ENCODE measurements around the gene LRG1. TPM values are rescaled to one million over a fixed set of nuclear protein-coding genes. Genes with fewer than 3 reads are reported as not detected.

The LRG1 gene
- total and polyA plus RNA-seq, 2 experiments from 2014 or later, result 0.66 to 0.68 TPM

GRCh38 chr19:4585556-4585955 is 45.7 kb upstream of the LRG1 start:
- Histone ChIP-seq H3K9me3 (ENCODE audit: low read depth) (no peaks in the 10 kb centered on the region), H3K36me3 (no peaks in the 10 kb centered on the region), H3K27ac (no peak overlapping the region), H3K4me3 (no peak overlapping the region), H3K27me3 (no peaks in the 10 kb centered on the region), H3K4me1 (ENCODE audit: low read depth) (peaks cover 3% of the 10 kb centered on the region)
- DNase-seq (ENCODE audit: low read depth in 1 of 2, low spot score in 1 of 2), result no peak
- TF ChIP-seq, protein P1, sequence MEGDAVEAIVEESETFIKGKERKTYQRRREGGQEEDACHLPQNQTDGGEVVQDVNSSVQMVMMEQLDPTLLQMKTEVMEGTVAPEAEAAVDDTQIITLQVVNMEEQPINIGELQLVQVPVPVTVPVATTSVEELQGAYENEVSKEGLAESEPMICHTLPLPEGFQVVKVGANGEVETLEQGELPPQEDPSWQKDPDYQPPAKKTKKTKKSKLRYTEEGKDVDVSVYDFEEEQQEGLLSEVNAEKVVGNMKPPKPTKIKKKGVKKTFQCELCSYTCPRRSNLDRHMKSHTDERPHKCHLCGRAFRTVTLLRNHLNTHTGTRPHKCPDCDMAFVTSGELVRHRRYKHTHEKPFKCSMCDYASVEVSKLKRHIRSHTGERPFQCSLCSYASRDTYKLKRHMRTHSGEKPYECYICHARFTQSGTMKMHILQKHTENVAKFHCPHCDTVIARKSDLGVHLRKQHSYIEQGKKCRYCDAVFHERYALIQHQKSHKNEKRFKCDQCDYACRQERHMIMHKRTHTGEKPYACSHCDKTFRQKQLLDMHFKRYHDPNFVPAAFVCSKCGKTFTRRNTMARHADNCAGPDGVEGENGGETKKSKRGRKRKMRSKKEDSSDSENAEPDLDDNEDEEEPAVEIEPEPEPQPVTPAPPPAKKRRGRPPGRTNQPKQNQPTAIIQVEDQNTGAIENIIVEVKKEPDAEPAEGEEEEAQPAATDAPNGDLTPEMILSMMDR (IDR thresholded peaks at IDR 0.05; ENCODE audit: low read depth, low read length), result no peak

DNA sequence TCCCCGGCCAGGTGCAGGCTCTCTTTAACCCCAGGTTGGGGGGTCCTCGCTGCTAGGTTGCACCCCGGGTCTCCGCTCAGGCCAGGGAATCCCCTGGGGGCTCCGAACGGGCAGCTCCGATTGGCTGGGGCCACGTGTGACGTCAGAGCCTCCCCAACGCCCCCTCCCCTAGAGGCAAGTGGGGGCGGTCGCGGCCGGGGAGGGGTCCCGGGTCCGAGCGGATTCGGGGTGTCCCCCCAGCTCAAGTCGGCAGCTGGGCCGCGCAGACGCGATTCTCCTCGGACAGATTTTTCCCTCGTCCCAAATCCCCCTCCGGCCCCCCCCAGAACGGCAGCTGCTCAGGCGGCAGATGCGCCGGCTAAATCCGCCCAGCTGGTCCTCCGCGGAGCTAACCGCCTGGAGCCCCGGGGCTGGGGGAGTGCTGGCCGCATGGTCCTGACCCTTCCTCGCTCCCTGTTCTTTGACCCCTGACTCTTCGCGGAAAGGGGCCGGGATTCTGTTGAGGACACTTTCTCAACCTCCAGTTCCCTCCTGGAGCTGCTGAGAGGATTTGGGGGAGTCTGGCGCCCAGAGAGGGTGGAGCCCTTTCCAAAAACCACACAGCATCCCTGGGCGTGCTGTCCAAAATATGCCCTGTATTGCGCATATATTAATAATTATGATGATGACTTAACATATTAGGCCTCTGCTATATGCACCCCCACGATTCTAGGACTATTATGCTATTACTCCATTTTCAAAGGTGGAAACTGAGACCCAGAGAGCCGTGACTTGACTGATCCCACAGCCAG is 45.0 kb upstream of the LRG1 start:
- H3K27me3 ChIP-seq, result no peaks in the 10 kb centered on the region
- no peaks in the 10 kb centered on the region for H3K36me3 ChIP-seq
- no peak overlapping the region for H3K27ac ChIP-seq
- peak in 1 of 2 donors; percentile 25 for DNase-seq (ENCODE audit: low read depth in 1 of 2, low spot score in 1 of 2)
- no peaks in the 10 kb centered on the region for H3K9me3 ChIP-seq (ENCODE audit: low read depth)
- peaks cover 3% of the 10 kb centered on the region for H3K4me1 ChIP-seq (ENCODE audit: low read depth)
- peak overlapping the region; percentile 46 for H3K4me3 ChIP-seq
- TF ChIP-seq, protein P1 (IDR thresholded peaks at IDR 0.05; ENCODE audit: low read depth, low read length), result no peak

DNA sequence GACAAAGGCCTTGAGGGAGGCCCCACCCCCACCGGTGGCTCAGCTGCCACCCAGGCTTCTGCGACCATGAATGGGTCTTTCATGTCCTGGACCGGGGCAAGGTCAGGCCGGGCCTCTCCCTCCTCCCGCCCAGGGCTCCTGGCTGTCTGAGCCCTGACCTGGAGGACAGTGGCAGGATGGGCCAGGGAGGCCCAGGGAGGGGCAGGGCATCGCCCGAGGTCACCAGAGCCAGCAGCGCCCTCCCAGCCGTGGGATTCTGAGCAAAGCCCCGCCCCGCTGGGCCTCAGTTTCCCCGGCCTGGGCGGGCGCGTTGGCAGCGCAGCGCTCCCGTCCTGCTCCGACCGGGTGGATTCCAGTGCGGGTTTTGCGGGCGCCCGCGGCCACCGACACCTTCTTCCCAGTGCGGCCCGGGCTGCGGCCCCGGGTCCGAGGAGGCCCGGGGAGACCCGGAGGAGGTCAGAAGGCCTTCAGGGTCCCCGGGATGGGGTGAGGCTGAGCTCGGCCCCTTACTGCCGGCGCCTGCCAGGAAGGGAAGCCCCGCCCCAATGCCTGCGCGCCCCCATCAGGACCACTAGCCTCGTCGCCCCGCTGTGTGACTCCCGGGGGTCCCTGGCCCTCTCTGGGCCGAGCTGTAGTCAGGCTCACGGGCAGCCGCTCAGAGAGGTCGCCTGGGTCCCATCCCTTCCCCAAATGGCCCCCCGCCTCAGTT is 44.3 kb upstream of the LRG1 start:
- H3K4me3 ChIP-seq, result peak overlapping the region; percentile 46
- H3K27ac ChIP-seq, result no peak overlapping the region
- H3K27me3 ChIP-seq, result no peaks in the 10 kb centered on the region
- H3K9me3 ChIP-seq (ENCODE audit: low read depth), result no peaks in the 10 kb centered on the region
- TF ChIP-seq, protein P1 (IDR thresholded peaks at IDR 0.05; ENCODE audit: low read depth, low read length), result no peak
- no peaks in the 10 kb centered on the region for H3K4me1 ChIP-seq (ENCODE audit: low read depth)
- DNase-seq (ENCODE audit: low read depth in 1 of 2, low spot score in 1 of 2), result peak in 1 of 2 donors; percentile 57
- no peaks in the 10 kb centered on the region for H3K36me3 ChIP-seq

DNA sequence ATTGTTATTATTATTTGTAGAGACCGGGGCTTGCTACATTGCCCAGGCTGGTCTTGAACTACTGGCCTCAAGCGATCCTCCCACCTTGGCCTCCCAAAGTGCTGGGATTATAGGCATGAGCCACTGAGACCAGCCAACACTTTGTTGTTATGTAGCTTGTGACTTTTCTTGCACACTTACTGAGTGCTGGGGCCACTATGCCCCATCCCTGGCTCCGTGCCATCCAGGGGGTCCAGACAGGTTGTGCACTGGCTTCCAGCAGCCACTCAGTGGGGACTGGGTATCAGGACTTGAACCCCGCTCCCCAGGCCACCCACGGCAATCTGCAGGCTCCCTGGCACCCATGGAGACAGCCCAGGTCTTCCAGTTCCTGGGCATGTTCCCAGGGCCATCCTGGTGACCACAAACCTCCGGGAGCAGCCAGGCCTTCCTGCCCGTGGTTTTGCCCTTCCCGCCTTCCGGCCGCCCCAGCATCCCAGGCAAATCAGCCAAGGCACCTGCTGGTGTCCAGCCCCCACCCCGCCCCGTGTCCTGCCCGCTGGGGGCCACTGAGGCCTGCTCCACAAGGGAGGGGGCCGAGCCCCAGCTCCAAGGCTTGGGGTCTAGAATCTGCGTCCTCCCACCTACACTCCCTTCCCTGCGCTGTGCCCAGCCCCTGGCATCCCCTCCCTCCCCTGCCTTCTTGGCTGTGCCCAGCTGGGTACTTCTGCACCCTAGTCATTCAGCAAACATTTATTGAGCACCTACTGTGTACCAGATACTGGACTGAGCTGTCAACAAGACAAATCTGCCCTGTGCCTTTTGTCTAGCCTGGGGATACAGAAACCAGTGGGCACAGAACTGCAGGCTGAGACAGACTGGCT is 43.4 kb upstream of the LRG1 start:
- H3K4me3 ChIP-seq, result no peak overlapping the region
- no peaks in the 10 kb centered on the region for H3K9me3 ChIP-seq (ENCODE audit: low read depth)
- no peak overlapping the region for H3K27ac ChIP-seq
- TF ChIP-seq, protein P1 (IDR thresholded peaks at IDR 0.05; ENCODE audit: low read depth, low read length), result no peak
- H3K4me1 ChIP-seq (ENCODE audit: low read depth), result no peaks in the 10 kb centered on the region
- no peaks in the 10 kb centered on the region for H3K27me3 ChIP-seq
- H3K36me3 ChIP-seq, result no peaks in the 10 kb centered on the region
- DNase-seq (ENCODE audit: low read depth in 1 of 2, low spot score in 1 of 2), result no peak
